ENCODE results near the gene RNF214.

DNA sequence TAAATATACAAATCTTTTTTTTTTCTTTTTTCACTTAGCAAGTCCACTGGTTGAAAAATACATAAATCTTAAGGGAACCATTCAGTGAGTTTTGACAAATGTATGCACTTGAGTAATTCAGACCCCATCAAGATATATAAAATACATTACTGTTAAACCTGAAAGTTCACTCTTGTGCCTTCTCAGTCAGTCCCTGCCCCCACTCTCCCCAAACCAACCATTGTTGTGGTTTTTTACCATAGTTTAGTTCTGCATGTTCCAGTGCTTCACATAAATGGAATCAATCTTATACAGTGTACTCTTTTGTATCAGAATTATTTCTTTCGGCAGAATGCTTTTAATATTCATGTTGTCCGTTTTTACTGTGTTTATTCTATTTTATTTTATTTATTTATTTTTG lies 26.1 kb downstream of the RNF214 start:
- no peak for TF ChIP-seq EZH2 (IDR thresholded peaks at IDR 0.05; ENCODE audit: borderline replicate concordance, insufficient read depth, low read length, poor library complexity, severe bottlenecking)
- TF ChIP-seq, protein P1, sequence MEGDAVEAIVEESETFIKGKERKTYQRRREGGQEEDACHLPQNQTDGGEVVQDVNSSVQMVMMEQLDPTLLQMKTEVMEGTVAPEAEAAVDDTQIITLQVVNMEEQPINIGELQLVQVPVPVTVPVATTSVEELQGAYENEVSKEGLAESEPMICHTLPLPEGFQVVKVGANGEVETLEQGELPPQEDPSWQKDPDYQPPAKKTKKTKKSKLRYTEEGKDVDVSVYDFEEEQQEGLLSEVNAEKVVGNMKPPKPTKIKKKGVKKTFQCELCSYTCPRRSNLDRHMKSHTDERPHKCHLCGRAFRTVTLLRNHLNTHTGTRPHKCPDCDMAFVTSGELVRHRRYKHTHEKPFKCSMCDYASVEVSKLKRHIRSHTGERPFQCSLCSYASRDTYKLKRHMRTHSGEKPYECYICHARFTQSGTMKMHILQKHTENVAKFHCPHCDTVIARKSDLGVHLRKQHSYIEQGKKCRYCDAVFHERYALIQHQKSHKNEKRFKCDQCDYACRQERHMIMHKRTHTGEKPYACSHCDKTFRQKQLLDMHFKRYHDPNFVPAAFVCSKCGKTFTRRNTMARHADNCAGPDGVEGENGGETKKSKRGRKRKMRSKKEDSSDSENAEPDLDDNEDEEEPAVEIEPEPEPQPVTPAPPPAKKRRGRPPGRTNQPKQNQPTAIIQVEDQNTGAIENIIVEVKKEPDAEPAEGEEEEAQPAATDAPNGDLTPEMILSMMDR (IDR thresholded peaks at IDR 0.05; ENCODE audit: poor library complexity, severe bottlenecking): no peak
